Chondrocyte (in vitro differentiated cells): ENCODE data around the gene UHRF1. TPM values are rescaled to one million over a fixed set of nuclear protein-coding genes. Genes with fewer than 3 reads are reported as not detected.

Experiments
- DNase-seq: peaks from one replicate; pipeline ENCODE4 v3.0.0; 2021; ENCODE audit warnings: mixed read lengths, low spot score
- H3K27ac Mint-ChIP-seq: one replicate; pipeline ENCODE4 v1.8.0; 2021; ENCODE audit warnings: mild to moderate bottlenecking, moderate library complexity, mixed read lengths; ENCODE audit not compliant: unreplicated experiment
- H3K27me3 Mint-ChIP-seq: 2 replicates; pipeline ENCODE4 v1.8.0; 2021; ENCODE audit warnings: low read depth, mixed read lengths
- H3K36me3 Mint-ChIP-seq: 2 replicates; pipeline ENCODE4 v1.8.0; 2021; ENCODE audit warnings: low read depth, mixed read lengths
- H3K4me1 Mint-ChIP-seq: 2 replicates; pipeline ENCODE4 v1.8.0; 2021; ENCODE audit warnings: low read depth, mild to moderate bottlenecking, mixed read lengths
- H3K4me3 Mint-ChIP-seq: one replicate; pipeline ENCODE4 v1.8.0; 2021; ENCODE audit warnings: mild to moderate bottlenecking, moderate library complexity, mixed read lengths; ENCODE audit not compliant: unreplicated experiment
- H3K9me3 Mint-ChIP-seq: 2 replicates; pipeline ENCODE4 v1.8.0; 2021; ENCODE audit warnings: low read depth, mixed read lengths
- CTCF ChIP-seq: fragments of 200-600 bp; sonication (generic); IDR thresholded peaks from 2 replicates; pipeline ENCODE4 v1.5.0; 2021; ENCODE audit warnings: antibody characterized with exemption, mild to moderate bottlenecking, moderate library complexity
- total RNA-seq: library from RNA; stranded (reverse); gene quantifications from 3 replicates; pipeline ENCODE4 v1.2.1, GENCODE V29; 2021

UHRF1 gene
- total RNA-seq, 1 donor from 2014 or later = 17.4 TPM

DNA sequence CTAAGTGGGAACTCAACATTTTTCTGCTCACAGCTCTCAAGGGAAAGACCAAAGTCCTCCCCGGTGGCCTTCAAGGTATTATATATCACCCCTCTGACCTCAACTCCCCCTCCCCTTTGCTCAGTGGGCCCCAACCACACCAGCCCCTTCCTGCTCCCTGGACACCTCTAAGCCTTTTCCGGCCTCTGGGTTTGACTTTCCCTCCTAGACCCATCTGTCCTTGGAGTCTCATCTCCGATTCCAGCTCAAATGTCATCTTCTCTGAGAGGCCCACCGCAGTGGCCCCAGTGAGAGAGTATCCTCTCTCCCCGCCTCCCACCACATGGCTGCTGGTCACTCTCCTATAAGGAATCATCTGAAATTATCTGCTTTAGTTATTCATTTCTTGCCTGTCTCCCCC is 941 bp upstream of the UHRF1 start:
- H3K27me3 Mint-ChIP-seq = no peaks in the 10 kb centered on the region
- no peaks in the 10 kb centered on the region for H3K36me3 Mint-ChIP-seq
- H3K27ac Mint-ChIP-seq = no peak overlapping the region
- peaks cover 30% of the 10 kb centered on the region for H3K4me1 Mint-ChIP-seq
- no peak overlapping the region for H3K4me3 Mint-ChIP-seq
- no peak for DNase-seq
- no peak for TF ChIP-seq CTCF
- no peaks in the 10 kb centered on the region for H3K9me3 Mint-ChIP-seq

GRCh38 chr19:4908781-4909155 is 533 bp upstream of the UHRF1 start:
- Mint-ChIP-seq H3K4me1 (peaks cover 31% of the 10 kb centered on the region), H3K36me3 (no peaks in the 10 kb centered on the region), H3K27ac (no peak overlapping the region), H3K9me3 (no peaks in the 10 kb centered on the region), H3K27me3 (no peaks in the 10 kb centered on the region), H3K4me3 (peak overlapping the region; percentile 28)
- TF ChIP-seq CTCF = no peak
- no peak for DNase-seq

DNA sequence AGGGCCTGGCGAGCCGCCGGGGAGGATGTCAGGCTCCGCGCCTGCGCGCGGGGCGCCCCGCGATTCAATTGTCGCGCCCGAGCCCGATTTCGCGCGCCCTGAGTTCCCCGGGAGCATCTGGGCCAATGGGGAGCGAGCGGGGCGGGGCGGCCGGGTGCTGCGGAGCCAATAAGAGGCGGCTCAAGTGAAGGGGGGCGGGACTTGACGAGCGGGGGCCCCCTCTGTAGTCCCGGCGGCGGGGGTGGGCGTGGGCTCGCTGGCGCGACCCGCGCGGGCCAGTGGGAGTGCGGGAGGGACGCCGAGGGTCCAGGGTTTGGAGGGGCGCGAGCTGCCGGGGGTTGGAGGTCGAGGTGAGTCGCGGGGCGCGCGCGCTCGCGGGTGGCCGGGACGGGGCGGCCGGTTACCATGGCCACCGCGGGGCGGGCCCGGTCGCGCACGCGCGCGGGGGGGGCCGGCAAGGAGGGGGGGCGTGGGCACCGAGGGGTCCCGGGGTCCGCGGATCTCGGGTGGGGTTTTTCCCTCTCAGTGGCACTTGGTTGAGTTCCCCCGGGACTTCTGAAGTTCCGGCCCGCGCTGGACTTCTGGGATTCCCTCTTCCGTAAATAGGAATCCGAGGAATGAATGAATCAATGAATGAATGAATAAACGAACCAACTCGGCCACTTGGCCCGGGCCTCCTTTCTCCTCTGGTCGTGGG is 744 bp downstream of the UHRF1 start:
- Mint-ChIP-seq H3K4me3 (peak overlapping the region; percentile 77), H3K36me3 (no peaks in the 10 kb centered on the region), H3K27me3 (no peaks in the 10 kb centered on the region), H3K4me1 (peaks cover 44% of the 10 kb centered on the region), H3K27ac (peak overlapping the region; percentile 98), H3K9me3 (no peaks in the 10 kb centered on the region)
- DNase-seq = peak; percentile 96
- no peak for TF ChIP-seq CTCF

- Mint-ChIP-seq H3K9me3 (no peaks in the 10 kb centered on the region), H3K27me3 (no peaks in the 10 kb centered on the region), H3K4me3 (peak overlapping the region; percentile 77), H3K4me1 (peaks cover 51% of the 10 kb centered on the region), H3K36me3 (no peaks in the 10 kb centered on the region), H3K27ac (peak overlapping the region; percentile 98)
- TF ChIP-seq CTCF = no peak
- no peak for DNase-seq
Measured at GRCh38 chr19:4910594-4911281, 1.4 kb downstream of the UHRF1 start.

DNA sequence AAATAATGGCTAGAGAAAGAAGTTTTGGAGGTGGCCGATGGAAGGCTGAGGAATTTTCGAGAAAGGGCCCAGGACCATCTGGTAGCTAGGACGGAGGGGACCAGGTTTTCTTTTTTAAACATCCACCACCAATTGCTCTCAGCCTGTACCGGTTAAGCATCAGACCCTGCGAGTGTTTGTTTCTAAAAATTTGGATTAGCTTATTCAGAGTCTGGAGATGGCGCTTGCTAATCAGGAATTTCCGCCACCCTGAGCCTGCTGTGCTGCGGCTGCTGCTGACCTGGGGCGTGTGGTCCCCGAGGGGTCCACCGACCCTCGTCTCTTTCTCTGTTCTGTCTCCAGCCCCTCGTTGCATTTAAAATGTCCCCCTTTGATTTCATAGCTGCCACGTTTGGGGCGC is 2.0 kb downstream of the UHRF1 start:
- Mint-ChIP-seq H3K27ac (peak overlapping the region; percentile 98), H3K27me3 (no peaks in the 10 kb centered on the region), H3K4me3 (peak overlapping the region; percentile 77), H3K9me3 (no peaks in the 10 kb centered on the region), H3K4me1 (peaks cover 55% of the 10 kb centered on the region), H3K36me3 (no peaks in the 10 kb centered on the region)
- DNase-seq = no peak
- TF ChIP-seq CTCF = no peak
